Thoracic aorta (tissue), 2 donors: ENCODE measurements around the gene ID2. TPM values are rescaled to one million over a fixed set of nuclear protein-coding genes. Genes with fewer than 3 reads are reported as not detected.

Experiments used
- ATAC-seq: fragments of 150-250 bp; one replicate; pipeline ENCODE4 v1.8.0; 2017; ENCODE audit warnings: low read depth; ENCODE audit not compliant: insufficient number of reproducible peaks, low FRiP score
- DNase-seq: peaks from one replicate; pipeline ENCODE4 v3.0.0-alpha.2; 2020; ENCODE audit warnings: low spot score
- H3K27ac ChIP-seq, 2 donors: fragments of 200-600 bp; sonication (generic); 1 replicate in 1 of 2; 2 replicates in 1 of 2; pipeline ENCODE4 v1.5.1; 2016; ENCODE audit warnings: mild to moderate bottlenecking in 2 of 2, moderate library complexity in 2 of 2
- H3K27me3 ChIP-seq: fragments of 200-600 bp; sonication (generic); replicated peaks from 2 replicates; pipeline ENCODE4 v1.6.0; 2016; ENCODE audit warnings: mild to moderate bottlenecking; ENCODE audit not compliant: insufficient read depth
- H3K36me3 ChIP-seq: fragments of 200-600 bp; sonication (generic); one replicate; pipeline ENCODE4 v1.5.1; 2016
- H3K4me1 ChIP-seq, 2 donors: fragments of 200-600 bp; sonication (generic); 1 replicate in 1 of 2; 2 replicates in 1 of 2; pipeline versions ENCODE4 v1.5.1 to v1.6.0; 2016; ENCODE audit warnings: low read depth in 2 of 2, mild to moderate bottlenecking in 1 of 2; ENCODE audit not compliant: control insufficient read depth in 1 of 2
- H3K4me3 ChIP-seq: fragments of 200-600 bp; sonication (generic); 2 replicates; pipeline ENCODE4 v1.5.1; 2016; ENCODE audit warnings: mild to moderate bottlenecking
- H3K9me3 ChIP-seq: fragments of 200-600 bp; sonication (generic); 2 replicates; pipeline ENCODE4 v1.5.1; 2016
- CTCF ChIP-seq: fragments of 200-600 bp; sonication (generic); IDR thresholded peaks from one replicate; pipeline ENCODE4 v1.5.1; 2019; ENCODE audit warnings: antibody characterized with exemption
- total RNA-seq, 2 donors: library from RNA; depleted of rRNA; stranded (reverse); fragments of >200 nt; gene quantifications; one replicate each; pipeline versions ENCODE4 v1.1.0 to v1.2.3, GENCODE V29; 2016

Gene ID2
- total RNA-seq, 2 donors from 2014 or later: 198 to 486 TPM

GRCh38 chr2:8659735-8660492, 21.9 kb upstream of the ID2 start:
- Histone ChIP-seq H3K27ac (no peak overlapping the region), H3K27me3 (no peaks in the 10 kb centered on the region), H3K36me3 (no peaks in the 10 kb centered on the region), H3K4me3 (no peak overlapping the region), H3K4me1 (peaks cover 2 to 15% of the 10 kb centered on the region in 2 donors), H3K9me3 (no peaks in the 10 kb centered on the region)
- DNase-seq (no peak), ATAC-seq (no peak)
- no peak for TF ChIP-seq CTCF

- H3K36me3 ChIP-seq: no peaks in the 10 kb centered on the region
- H3K4me3 ChIP-seq: no peak overlapping the region
- no peak for ATAC-seq
- no peaks in the 10 kb centered on the region for H3K9me3 ChIP-seq
- DNase-seq: no peak
- peaks cover 2 to 15% of the 10 kb centered on the region in 2 donors for H3K4me1 ChIP-seq
- no peak for TF ChIP-seq CTCF
- H3K27ac ChIP-seq: no peak overlapping the region
- no peaks in the 10 kb centered on the region for H3K27me3 ChIP-seq
Measured at GRCh38 chr2:8661235-8661634, 20.6 kb upstream of the ID2 start.

GRCh38 chr2:8661736-8662135, 20.1 kb upstream of the ID2 start:
- Histone ChIP-seq H3K4me1 (peaks cover 2 to 15% of the 10 kb centered on the region in 2 donors), H3K27me3 (no peaks in the 10 kb centered on the region), H3K4me3 (no peak overlapping the region), H3K36me3 (no peaks in the 10 kb centered on the region), H3K27ac (no peak overlapping the region), H3K9me3 (no peaks in the 10 kb centered on the region)
- no peak for DNase-seq
- no peak for ATAC-seq
- TF ChIP-seq CTCF: no peak

GRCh38 chr2:8662239-8662879, 19.5 kb upstream of the ID2 start:
- TF ChIP-seq CTCF: no peak
- Histone ChIP-seq H3K9me3 (no peaks in the 10 kb centered on the region), H3K4me3 (no peak overlapping the region), H3K4me1 (peaks cover 2 to 15% of the 10 kb centered on the region in 2 donors), H3K27me3 (no peaks in the 10 kb centered on the region), H3K36me3 (no peaks in the 10 kb centered on the region), H3K27ac (no peak overlapping the region)
- DNase-seq (no peak), ATAC-seq (peak; percentile 54)

GRCh38 chr2:8663997-8664396, 17.9 kb upstream of the ID2 start:
- no peak for TF ChIP-seq CTCF
- no peaks in the 10 kb centered on the region for H3K36me3 ChIP-seq
- H3K27me3 ChIP-seq: no peaks in the 10 kb centered on the region
- no peaks in the 10 kb centered on the region for H3K9me3 ChIP-seq
- no peak overlapping the region for H3K4me3 ChIP-seq
- H3K27ac ChIP-seq: no peak overlapping the region
- ATAC-seq: no peak
- DNase-seq: no peak
- H3K4me1 ChIP-seq: peaks cover 2 to 18% of the 10 kb centered on the region in 2 donors
